ENCODE data around the gene NR2F1.

GRCh38 chr5:93611273-93611975 is 28.4 kb downstream of the NR2F1 start:
- TF ChIP-seq POLR2AphosphoS5 (IDR thresholded peaks at IDR 0.05; ENCODE audit: borderline replicate concordance, low read depth, low read length) (no peak), EZH2 (IDR thresholded peaks at IDR 0.05) (no peak), FOXP2 (optimal IDR thresholded peaks at IDR 0.05; ENCODE audit: control extremely low read depth, extremely low read length, insufficient read depth) (no peak)
